T-helper 22 cell (primary cell): Measurements from ENCODE around the gene GRPEL1.

ENCODE experiments used
- DNase-seq: peaks from one replicate; pipeline ENCODE4 v3.0.0-alpha.2; 2020; ENCODE audit warnings: low read depth

GRPEL1 gene

DNA sequence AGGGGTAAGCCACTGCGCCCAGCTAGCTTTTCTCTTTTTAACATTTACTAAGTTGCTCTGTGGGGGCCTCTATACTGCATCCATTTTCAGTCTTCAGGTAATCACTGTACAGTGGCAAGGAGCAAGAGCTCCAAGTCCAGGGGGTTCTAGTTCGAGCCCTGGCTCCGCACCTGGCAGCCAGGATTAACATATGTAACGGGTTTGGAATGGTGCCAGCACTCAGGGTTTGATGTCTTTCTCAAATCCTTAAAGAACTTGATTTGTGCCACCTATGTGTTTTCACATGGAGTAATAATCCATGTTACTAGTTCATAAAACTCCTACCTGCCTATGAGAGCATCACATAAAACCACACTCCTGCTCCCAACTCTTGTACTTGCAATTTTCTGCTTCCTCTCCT is 4.5 kb downstream of the GRPEL1 start:
- DNase-seq: no peak

DNA sequence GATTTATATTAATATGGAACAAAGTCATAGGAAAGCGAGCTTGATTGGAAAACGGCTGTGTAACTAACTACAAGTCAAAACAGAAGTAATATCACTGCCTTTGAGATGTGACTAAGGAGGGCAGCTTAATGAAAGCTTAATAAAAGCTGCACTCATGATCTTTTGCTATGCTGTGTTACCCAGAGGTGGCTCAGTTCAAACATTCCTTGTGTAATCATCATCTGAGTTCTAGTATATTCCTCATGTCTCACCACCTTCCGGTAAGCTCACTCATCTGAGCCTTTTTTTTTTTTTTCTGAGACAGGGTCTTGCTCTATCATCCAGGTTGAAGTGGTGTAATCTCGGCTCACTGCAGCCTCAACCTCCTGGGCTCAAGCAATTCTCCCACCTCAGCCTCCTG is 5.0 kb downstream of the GRPEL1 start:
- DNase-seq: no peak

DNA sequence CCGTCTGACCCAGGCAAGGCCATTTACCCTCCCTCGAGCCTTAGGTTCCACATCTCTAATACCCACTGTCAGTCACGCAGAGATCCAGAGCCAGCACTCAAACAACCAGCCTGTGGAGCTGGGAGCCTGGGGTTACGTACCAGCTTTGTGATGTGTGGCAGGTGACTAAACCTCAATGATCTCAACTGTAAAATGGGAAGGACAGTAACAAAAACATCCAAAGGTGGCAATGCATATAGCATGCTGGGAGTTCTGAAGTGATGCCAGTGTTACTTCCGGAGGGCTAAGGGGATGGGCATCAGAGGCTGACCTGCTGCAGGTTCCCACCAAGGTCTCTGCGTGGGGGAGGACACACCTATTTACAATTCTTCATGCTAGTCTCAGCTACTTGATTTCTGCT is 6.0 kb downstream of the GRPEL1 start:
- DNase-seq: no peak

GRCh38 chr4:7060346-7061150 is 7.3 kb downstream of the GRPEL1 start:
- DNase-seq: no peak

GRCh38 chr4:7059662-7060061 is 8.2 kb downstream of the GRPEL1 start:
- DNase-seq: no peak

GRCh38 chr4:7058792-7059191 is 9.1 kb downstream of the GRPEL1 start:
- DNase-seq: no peak

DNA sequence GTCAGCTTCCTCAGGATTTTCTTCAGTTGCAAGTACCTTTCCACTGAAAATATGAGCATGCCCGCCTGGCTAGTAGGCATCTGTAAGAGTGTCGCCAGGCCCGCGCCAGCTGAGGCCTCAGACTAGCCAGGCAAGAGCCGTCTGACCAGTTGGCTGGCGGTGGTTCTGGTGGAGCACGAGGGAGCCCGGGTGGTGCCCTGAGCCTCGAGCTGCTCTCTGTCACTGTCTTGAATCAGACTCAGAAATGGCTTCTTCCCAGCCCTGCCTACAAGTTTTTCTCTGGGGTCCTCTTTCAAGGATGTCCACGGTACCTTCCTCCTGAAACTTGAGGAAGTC is 11.9 kb downstream of the GRPEL1 start:
- DNase-seq: no peak

DNA sequence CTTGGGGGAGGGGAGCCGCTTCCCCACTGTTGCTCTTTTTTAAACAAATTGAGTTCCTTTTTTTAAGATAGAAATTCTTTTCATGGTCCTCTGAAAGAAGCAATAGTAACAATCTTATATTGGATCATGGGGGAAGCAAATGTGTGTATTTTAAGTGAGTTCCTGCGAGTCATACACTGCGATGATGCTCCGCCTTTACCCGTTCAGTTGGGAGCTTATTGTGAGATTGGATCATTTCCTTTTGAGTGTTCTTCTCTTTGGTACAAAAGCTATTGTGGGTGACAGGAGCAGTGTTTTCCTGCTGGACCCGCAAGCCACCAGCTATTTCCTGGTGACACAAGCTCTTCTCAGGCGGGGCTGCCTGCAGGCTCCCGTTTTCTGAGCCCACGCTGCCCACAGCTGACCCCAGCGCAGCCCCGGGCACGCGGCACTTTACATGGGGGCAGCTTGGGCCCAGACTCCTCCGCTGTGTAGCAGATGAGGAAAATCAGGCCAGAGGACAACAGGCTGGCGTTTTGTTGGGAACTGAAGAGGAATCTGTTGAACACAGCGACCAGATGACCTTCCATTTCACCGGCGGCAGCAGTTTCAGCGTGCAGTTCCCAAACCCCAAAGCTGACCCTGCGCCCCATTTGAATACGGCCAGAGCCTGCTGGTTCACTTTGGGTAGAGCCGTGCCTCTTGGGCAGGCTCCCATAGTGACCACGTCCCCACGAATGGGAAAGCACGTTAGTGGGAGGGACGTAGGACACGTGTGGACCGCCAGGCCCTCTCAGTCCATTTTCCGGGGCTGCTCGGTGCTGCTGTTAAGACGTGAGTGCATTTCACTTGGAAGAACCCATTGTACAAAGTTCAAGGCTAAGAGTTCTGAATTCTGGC is 12.5 kb downstream of the GRPEL1 start:
- DNase-seq: no peak

GRCh38 chr4:7054106-7054880 is 13.6 kb downstream of the GRPEL1 start:
- no peak for DNase-seq

- no peak for DNase-seq
Measured at GRCh38 chr4:7052923-7053715, 14.7 kb downstream of the GRPEL1 start.

DNA sequence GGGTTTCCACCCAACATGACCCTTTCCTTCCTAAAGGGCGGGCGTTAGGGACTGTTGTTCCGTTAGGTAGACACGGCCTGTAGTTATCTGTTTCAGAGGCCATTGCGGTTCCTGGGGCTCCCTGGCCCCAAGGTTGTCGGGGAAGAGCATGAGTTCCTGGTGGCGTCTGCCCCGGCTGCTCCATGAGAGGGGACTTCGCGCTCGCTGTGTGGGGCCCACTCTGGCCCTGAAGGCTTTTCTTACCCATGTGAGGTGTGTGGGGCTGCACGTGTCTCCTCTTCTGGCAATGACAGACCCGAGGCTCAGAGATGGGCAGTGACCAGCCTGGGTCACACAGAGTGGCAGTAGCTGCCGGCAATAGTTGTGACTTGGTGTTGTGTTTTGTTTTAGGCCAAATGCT is 15.6 kb downstream of the GRPEL1 start:
- DNase-seq: no peak

- DNase-seq: no peak
Measured at GRCh38 chr4:7051905-7052304, 16.0 kb downstream of the GRPEL1 start.

DNA sequence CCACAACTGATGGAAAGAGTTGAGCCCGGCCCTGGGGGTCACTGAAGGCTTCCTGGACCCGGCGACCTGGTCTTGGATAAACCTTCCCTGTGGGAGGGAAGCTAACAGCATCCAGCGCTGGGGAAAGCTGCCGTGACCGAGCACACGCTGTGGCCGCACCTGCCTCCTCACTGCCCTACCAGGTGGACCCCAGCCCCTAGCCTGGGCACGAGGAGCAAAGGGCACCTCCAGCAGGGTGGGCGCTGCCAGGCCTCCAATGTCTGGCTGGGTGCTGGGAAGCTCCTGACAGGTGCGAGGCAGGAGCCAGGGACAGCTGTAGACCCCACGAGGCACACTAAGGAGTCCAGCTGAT is 16.7 kb downstream of the GRPEL1 start:
- DNase-seq: no peak

- DNase-seq: no peak
Measured at GRCh38 chr4:7050481-7051143, 17.3 kb downstream of the GRPEL1 start.

GRCh38 chr4:7049739-7050138 is 18.1 kb downstream of the GRPEL1 start:
- DNase-seq: no peak

- DNase-seq: no peak
Measured at GRCh38 chr4:7049295-7049694, 18.6 kb downstream of the GRPEL1 start.

- DNase-seq: no peak
Measured at GRCh38 chr4:7048642-7049041, 19.2 kb downstream of the GRPEL1 start.

- no peak for DNase-seq
Measured at GRCh38 chr4:7046971-7047370, 20.9 kb downstream of the GRPEL1 start.

DNA sequence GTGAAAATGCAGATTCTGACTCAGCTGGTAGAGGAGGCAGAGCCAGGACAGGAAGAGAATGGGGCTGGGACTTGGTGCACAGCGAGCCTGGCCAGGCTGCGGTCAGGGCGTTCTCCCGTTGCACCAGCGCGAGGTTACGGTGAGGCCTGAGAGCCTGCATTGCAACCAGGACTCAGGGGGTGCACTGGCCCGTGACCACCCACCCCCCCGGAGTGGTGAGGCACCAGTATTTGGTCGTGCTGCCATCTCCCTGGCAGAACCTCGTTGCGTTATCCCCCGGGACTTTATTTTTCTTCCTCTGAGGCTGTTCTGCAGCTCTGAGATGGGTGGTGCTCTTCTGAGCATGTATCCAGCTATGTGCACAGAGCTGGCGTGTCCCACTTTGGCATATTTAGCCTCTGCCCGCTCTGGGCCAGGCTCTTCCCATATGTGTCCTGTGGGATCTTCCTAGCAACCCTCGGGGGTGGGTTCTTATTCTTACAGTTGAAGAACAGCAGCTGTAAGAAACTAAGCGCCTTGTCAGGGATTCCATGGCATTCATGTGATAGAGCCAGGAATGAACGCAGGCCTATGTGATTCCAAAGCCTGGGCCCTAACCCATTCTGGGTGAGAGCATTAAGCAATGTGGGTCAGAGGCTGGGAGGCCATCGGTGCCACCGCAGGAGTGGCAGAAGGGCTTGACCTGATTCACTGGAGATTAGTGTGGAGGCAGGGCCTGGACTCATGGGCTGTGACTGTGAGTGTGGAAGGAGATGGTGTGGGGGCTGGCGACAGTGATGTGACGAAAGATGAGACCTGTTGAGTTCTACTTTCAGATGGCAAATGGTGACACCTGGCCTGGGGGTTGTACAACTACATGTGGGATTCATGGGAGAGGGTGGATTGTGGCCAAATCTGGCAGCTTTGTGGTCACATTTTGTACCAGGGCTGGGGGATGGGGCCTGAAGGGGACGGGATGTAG is 21.6 kb downstream of the GRPEL1 start:
- no peak for DNase-seq

DNA sequence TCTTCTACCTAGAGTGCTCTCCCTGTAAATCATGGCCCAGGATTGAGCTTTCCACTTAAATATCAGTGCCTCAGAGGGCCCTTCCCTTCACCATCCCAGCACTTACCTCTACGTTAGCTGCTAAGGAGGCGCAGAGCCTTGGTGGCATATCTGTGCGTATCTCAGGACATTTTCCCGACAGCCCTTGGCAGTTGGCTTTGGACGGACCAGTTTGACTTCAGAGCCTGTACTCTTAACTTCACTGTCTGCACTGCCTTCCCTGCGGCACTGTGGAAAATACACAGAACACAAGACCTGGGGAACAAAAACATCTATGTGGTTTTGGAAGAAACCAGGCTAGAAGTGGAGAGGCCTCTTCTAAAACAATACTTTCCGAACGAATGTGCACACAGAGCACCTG is 22.3 kb downstream of the GRPEL1 start:
- DNase-seq: no peak
